Ascending aorta (tissue), 2 donors: ENCODE data around the gene TMEM63B. TPM values are rescaled to one million over a fixed set of nuclear protein-coding genes. Genes with fewer than 3 reads are reported as not detected.

Experiments
- DNase-seq, 2 donors: peaks; one replicate each; pipeline ENCODE4 v3.0.0-alpha.2; 2019; ENCODE audit warnings: low spot score in 2 of 2
- H3K27ac ChIP-seq, 2 donors: fragments of 200-600 bp; sonication (generic); one replicate each; pipeline ENCODE4 v1.5.1; 2016 to 2017; ENCODE audit warnings: mild to moderate bottlenecking in 1 of 2
- H3K27me3 ChIP-seq: fragments of 200-600 bp; sonication (generic); one replicate; pipeline ENCODE4 v1.5.1; 2017
- H3K36me3 ChIP-seq, 2 donors: fragments of 200-600 bp; sonication (generic); one replicate each; pipeline ENCODE4 v1.5.1; 2016
- H3K4me1 ChIP-seq, 2 donors: fragments of 200-600 bp; sonication (generic); one replicate each; pipeline ENCODE4 v1.5.1; 2016 to 2017; ENCODE audit warnings: mild to moderate bottlenecking in 1 of 2
- H3K4me3 ChIP-seq, 2 donors: fragments of 200-600 bp; sonication (generic); one replicate each; pipeline ENCODE4 v1.5.1; 2016 to 2017; ENCODE audit warnings: mild to moderate bottlenecking in 1 of 2
- H3K9me3 ChIP-seq, 2 donors: fragments of 200-600 bp; sonication (generic); one replicate each; pipeline ENCODE4 v1.5.1; 2016
- intact Hi-C: fragments of 100-400 bp; cut with DNase I; formaldehyde crosslinking; loops from one replicate; pipeline ENCODE4 v1.15.1; 2023
- total RNA-seq: library from RNA; depleted of rRNA; stranded (reverse); fragments of >200 nt; gene quantifications from one replicate; pipeline ENCODE4 v1.1.0, GENCODE V29; 2016
- TF ChIP-seq, protein P1 (sequence below), 3 experiments: fragments of 200-600 bp in 2 of 3; fragments of 450-650 bp in 1 of 3; sonication (generic) in 2 of 3; IDR thresholded peaks; one replicate each; pipeline ENCODE4 v1.5.1; 2016 to 2019; ENCODE audit warnings: antibody characterized with exemption in 3 of 3, mild to moderate bottlenecking in 1 of 3, moderate library complexity in 1 of 3

The TMEM63B gene
- total RNA-seq, 1 donor from 2014 or later = 9.6 TPM

DNA sequence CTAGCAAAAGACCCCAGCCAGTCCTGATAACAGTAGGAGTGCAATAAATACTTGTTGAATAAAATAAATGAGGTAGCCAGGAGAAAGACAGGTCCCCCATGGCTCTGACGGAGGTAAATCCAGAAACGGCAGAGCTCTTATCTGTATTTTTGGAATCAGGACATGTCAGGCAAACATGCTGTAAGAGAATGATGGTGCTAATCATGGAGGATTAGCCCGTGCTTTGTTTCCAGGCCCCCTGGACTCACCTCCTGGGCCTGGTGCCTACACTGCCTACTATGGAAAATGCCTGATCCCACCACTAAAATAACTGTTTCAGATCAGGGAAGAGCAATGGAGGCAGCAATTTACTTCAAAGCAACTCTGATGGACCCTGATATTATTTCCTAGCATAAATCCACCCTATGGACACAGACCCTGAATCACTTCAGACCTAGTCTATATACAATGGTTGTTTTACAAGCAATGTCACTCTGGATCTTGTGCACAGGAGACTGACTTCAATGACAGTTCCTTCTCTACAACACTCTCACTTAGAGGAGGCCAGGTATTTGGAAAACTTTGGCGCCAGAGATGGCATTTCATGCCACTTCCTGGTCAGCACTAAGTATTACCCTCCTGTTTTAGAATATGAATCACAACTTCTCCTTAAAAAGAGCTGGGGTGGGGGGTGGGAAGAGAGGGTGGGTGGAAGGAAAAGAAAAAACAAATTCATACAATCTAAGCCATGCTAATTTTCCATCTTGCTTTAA, 6.5 kb upstream of the TMEM63B start:
- peak overlapping the region in 1 of 2 donors; percentile 52 for H3K27ac ChIP-seq
- no peak overlapping the region for H3K4me3 ChIP-seq
- TF ChIP-seq, protein P1, sequence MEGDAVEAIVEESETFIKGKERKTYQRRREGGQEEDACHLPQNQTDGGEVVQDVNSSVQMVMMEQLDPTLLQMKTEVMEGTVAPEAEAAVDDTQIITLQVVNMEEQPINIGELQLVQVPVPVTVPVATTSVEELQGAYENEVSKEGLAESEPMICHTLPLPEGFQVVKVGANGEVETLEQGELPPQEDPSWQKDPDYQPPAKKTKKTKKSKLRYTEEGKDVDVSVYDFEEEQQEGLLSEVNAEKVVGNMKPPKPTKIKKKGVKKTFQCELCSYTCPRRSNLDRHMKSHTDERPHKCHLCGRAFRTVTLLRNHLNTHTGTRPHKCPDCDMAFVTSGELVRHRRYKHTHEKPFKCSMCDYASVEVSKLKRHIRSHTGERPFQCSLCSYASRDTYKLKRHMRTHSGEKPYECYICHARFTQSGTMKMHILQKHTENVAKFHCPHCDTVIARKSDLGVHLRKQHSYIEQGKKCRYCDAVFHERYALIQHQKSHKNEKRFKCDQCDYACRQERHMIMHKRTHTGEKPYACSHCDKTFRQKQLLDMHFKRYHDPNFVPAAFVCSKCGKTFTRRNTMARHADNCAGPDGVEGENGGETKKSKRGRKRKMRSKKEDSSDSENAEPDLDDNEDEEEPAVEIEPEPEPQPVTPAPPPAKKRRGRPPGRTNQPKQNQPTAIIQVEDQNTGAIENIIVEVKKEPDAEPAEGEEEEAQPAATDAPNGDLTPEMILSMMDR (IDR thresholded peaks at IDR 0.05) = no peak
- H3K27me3 ChIP-seq = no peaks in the 10 kb centered on the region
- DNase-seq = no peak
- intact Hi-C loops = no loop called here
- no peaks in the 10 kb centered on the region for H3K36me3 ChIP-seq
- no peaks in the 10 kb centered on the region for H3K9me3 ChIP-seq
- H3K4me1 ChIP-seq = peaks cover 8 to 44% of the 10 kb centered on the region in 2 donors

DNA sequence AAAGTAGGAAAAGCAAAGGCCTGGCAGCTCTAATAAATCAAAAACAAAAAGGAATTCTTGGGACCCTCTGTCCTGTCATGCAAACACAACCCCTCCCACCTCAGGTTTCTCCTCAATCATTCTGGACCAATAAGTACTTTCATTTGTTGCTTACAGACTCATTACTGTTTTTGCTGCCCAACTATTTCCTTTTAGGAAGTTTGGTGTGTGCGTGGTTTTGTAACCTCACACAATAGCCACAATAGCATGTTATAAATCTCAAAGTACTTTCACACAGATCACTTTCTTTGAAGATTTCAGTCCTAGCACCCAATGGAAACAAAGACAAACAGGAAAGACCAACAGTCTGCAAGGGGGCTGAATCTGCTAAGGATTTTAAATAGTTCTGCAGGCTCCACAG, 4.6 kb upstream of the TMEM63B start:
- Histone ChIP-seq H3K27ac (peak overlapping the region in 1 of 2 donors; percentile 52), H3K4me1 (peaks cover 3 to 37% of the 10 kb centered on the region in 2 donors), H3K27me3 (no peaks in the 10 kb centered on the region), H3K9me3 (no peaks in the 10 kb centered on the region), H3K36me3 (no peaks in the 10 kb centered on the region), H3K4me3 (no peak overlapping the region)
- no peak for DNase-seq
- intact Hi-C loops = no loop called here
- TF ChIP-seq, protein P1 (IDR thresholded peaks at IDR 0.05) = no peak

DNA sequence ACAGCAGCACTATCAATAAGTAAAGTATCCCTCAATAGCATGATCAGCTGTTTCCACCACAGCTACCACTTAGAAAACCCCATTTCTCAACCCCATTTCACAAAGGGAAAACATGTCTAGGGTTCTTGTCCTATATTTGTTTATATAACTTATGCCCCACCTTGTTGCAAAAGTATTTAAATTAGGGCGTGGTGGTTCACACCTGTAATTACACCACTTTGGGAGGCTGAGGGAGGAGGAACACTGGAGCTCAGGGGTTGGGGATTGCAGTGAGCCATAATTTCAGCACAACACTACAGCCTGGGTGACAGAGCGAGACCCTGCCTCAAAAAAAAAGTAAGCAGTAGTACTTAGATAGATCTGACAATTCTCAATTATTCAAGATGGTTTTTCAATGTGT, 3.8 kb upstream of the TMEM63B start:
- no peaks in the 10 kb centered on the region for H3K27me3 ChIP-seq
- no peak overlapping the region for H3K4me3 ChIP-seq
- intact Hi-C loops = no loop called here
- no peak for DNase-seq
- TF ChIP-seq, protein P1 (IDR thresholded peaks at IDR 0.05) = no peak
- H3K4me1 ChIP-seq = peaks cover 3 to 41% of the 10 kb centered on the region in 2 donors
- H3K27ac ChIP-seq = no peak overlapping the region
- H3K9me3 ChIP-seq = no peaks in the 10 kb centered on the region
- H3K36me3 ChIP-seq = no peaks in the 10 kb centered on the region

DNA sequence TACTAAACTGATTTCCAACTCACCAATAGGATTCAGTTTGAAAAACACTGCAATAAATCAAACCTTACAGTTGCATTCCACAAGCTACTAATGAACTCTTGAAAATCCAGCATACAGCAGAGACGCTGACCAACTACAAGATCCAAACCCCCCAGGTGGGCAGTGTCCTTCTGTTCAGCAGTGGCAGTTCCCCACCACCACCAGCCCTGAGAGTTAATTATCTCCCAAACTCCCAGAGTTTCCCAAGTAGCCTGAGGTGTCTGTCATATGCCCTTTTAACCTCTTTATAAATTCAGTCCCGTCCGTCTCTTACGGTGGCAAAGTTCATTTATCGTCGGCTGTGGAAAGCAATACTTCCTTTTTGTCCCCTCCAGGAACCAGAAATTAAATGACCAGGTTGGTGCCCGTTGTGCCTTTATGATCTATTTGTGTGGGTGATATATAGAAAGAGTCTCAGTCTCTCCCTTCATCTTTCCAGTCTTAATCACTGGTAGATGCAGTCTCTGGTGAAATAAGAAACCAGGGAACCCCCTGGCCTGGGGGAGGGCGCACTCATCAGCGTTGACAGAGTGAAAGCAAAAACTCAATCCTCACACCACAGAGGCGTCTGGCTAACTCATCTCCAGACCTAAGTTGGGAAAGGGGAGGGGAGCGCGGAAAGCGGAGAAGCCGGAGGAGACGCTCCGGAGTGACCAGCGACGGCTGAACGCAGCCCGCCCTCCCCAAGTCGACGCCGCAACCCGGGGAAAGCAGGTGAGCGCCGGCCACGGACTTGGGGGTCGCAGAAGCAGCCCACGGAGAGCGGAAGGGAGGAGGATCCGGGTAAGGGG, 819 bp upstream of the TMEM63B start:
- DNase-seq = peak in 1 of 2 donors; percentile 77
- peak overlapping the region; percentile 80 to 84 for H3K27ac ChIP-seq
- H3K4me3 ChIP-seq = peak overlapping the region; percentile 85 to 86
- no peaks in the 10 kb centered on the region for H3K9me3 ChIP-seq
- H3K4me1 ChIP-seq = peaks cover 0 to 30% of the 10 kb centered on the region in 2 donors
- intact Hi-C loops = loop anchor here (1.0 to 5.0 kb wide), 4 partner anchors 96 to 499 kb away; partner anchors contain the start of genes GTPBP2, HSP90AB1, NFKBIE and SLC29A1
- no peaks in the 10 kb centered on the region for H3K27me3 ChIP-seq
- H3K36me3 ChIP-seq = no peaks in the 10 kb centered on the region
- TF ChIP-seq, protein P1 (IDR thresholded peaks at IDR 0.05) = no peak

DNA sequence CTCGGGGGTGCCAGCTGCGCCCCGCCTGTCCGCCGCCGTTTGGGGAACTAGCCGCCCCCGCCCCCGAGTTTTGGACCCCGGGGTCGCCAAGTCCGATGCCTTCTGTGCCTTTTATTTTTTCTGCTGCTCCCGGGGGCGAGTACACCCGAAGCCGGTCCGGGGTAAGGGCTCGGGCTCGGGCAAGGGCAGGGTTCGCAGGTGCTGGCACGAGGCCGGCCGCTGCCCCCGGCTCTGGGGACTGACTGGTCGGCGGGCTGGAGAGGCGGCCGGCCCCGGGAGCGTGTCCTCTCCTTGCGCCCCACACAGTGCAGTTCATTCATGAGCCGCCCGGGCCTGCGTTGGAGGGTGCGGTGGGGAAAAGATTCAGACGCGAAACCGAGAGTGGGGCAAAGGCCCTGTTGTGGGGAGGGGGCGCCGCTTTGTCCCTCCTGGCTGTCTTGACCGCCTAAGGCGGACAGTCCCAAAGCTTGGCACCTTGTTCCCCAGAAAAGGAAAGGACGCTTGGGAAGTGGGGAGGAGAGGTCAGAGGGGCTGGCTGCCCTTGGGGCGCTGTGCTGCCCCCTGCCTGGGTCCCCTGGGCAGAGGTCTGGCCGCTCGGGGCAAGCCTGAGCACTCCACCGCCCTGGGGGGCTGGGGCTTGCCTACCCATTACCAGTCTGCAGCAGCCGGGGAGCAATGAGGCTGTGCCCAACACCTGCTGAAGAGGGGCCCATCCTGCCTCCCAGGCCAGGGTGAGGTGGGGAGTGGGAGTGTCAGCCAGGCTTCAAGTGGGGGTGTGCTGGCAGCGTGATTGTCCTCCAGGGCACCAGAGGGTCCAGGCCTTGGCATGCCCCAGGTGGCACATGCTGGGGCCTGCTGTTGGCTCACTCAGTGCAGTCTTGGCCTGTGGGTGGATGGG, 915 bp downstream of the TMEM63B start:
- intact Hi-C loops = loop anchor here (2.0 to 5.0 kb wide), 3 partner anchors 23 to 501 kb away; partner anchors contain the start of genes GTPBP2 and SLC29A1
- Histone ChIP-seq H3K4me1 (peaks cover 0 to 20% of the 10 kb centered on the region in 2 donors), H3K9me3 (no peaks in the 10 kb centered on the region), H3K4me3 (peak overlapping the region; percentile 85 to 86), H3K36me3 (no peaks in the 10 kb centered on the region), H3K27ac (peak overlapping the region; percentile 81 to 84), H3K27me3 (no peaks in the 10 kb centered on the region)
- TF ChIP-seq, protein P1 (IDR thresholded peaks at IDR 0.05) = peak in 1 of 3 experiments; percentile 5
- peak in 1 of 2 donors; percentile 72 for DNase-seq
